Activated gamma-delta T cell treated with Interleukin-2 at 50 U/mL for 16 hours (primary cell): ENCODE results near the gene WWOX.

ENCODE experiments used
- DNase-seq: peaks from one replicate; pipeline ENCODE4 v3.0.0-alpha.2; 2020

Gene WWOX

DNA sequence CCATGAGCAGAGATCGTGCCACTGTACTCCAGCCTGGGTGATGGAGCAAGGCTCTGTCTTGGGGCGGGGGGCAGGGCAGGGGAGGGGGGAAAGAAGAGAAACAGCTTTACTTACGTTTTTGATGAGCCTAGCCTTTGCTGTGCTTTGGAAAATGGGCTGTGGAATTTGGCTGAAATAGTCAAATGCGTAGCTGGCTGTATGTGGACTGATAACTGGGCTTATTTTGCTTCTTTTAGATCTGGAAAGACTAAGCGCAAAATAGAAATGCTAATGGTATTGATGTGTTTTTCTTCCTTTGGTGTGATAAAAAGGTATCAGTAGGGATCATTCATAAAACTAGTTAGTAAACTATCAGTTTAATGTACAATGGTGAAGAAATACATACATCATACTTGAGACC is 346.4 kb downstream of the WWOX start:
- DNase-seq, result no peak

DNA sequence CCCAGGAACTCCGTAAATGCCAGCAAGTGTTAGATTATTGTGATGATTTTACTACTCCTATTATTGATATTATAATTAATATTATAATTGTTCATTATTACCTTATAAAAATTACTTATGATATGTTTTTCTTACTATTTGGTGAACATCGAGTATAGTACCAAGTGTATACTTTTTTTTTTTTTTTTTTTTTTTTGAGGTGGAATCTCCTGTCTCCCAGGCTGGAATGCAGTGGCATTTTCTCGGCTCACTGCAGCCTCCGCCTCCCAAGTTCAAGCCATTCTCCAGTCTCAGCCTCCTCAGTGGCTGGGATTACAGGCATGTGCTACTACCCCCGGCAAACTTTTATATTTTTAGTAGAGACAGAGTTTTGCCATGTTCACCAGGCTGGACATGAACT is 347.0 kb downstream of the WWOX start:
- DNase-seq, result no peak

DNA sequence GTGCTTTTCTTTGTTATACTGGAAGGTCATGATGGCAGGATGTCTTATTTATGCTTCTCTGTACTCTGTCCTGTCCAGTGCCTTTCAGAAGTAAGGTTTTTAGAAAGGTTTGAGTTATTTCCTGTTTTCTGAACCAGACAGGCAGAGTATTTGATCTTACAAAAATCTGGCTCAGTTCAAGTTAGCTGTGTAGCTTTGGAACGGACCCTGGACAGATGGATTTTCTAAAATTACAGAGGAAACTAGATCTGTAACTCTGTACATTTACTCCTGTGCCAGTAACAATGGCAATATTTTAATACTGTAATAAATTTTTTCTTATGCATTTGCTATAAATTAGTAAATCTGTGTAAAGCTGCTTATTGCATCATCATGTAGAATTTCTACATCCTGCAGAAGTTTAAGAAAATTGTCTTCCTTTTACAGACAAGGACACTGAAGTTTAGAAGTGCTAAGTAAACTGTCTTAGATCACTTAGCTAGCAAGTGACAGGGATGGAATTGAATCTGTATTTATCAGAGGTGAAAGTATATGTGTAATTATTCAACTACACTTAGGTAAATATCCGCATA is 347.6 kb downstream of the WWOX start:
- DNase-seq, result no peak

DNA sequence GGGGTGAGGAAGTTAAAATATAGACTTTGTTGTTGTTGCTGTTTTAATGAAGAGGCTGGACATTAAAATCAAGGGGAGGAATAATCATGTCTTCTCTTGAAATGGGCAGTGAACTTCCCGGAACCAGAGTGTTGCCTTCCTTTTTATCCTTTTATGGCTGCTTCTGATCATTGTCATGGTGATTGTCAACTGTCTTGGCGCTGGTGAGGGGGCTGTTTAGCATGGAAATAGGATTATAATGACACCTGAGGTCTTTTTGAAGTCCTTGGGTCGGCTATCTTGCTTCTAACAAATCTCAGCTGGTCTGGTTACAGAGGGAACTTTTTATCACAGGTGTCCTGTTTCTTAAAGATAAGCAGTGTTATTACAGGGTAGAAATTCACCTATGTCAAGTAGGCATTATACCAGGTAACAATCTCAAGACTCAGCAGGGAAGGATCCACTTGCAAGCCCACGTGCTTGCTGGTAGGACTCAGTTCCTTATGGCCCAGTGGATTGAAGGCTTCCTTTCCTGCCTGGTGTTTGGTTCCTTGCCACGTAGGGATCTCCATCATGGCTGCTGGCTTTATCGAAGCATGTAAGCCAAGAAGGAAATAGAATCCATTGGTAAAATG is 349.3 kb downstream of the WWOX start:
- DNase-seq, result no peak

DNA sequence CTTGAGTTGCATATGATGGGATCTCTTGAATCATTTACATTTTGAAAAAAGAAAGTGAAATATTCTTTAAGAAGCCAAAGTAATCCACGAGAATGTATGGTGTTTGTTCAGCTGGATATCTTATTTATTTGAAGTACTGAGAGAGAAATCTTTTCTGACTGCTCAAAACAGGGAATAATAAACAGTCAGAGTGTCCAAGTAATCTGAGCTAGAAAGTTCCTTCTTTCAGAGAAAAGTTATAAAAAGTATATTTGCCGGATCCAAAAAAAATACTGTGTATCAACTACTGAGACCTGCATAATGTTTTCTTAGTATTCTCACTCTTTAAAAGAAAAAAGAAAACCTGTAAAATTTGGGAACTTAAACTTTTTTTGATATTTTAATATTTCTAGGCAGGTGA is 350.8 kb downstream of the WWOX start:
- no peak for DNase-seq

DNA sequence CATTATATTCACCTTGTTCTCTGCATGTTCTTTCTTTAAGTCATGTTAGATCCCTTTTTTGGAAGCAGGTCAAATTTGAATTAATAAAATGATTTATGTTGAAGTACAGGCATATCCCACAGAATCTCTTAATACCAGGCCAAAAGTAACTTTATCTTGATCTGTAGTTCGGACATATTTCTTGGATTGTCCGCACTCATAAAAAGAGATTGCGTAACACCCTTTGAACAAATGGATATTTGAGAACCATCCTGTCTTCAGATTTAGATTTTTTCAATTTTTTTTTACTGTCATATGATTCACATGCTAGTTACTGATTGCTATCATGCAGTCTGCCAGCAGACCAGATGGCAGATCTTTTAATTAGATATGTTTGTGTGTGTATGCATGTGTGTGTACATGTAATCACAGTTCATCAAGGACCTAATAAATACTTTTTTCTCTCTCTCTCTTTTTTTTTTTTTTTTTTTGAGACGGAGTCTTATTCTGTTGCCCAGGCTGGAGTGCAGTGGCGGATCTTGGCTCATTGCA is 352.6 kb downstream of the WWOX start:
- DNase-seq, result no peak

DNA sequence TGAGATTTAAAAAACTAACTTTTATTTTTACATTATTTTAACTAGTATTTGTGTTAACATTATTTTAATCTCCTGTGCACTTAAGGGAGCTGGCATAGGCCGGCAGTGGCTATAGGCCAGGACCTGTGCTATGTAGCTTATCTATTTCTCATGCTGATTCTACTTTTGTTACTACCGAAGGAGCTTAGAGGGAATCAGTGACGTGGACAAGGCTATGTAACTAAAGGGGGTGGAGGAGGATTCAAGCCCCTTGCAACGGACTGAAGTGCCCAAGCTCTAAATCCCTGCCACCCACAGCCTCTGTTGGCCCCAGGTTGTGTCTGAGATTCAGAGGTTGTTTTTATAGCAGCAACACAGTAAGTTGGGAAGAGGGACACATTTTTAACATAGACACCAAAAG is 356.4 kb downstream of the WWOX start:
- DNase-seq, result no peak

DNA sequence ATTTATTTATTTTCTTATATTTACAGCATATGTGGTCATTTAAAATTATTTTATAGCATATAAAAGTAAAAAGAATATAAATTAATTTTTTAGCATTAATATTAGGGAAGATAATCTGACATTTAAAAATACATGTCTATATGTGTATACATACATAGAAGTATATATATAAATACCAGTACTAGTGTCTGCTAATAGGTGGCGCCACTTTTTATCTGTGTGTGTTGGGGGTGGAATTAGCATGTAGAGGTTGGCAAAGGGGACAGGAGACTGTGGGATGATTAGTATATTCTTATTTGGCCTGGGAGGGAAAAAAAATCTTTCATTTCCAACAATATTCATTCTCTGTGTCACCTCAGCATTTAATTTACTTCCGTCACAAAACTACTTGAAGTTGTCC is 359.1 kb downstream of the WWOX start:
- DNase-seq, result no peak

DNA sequence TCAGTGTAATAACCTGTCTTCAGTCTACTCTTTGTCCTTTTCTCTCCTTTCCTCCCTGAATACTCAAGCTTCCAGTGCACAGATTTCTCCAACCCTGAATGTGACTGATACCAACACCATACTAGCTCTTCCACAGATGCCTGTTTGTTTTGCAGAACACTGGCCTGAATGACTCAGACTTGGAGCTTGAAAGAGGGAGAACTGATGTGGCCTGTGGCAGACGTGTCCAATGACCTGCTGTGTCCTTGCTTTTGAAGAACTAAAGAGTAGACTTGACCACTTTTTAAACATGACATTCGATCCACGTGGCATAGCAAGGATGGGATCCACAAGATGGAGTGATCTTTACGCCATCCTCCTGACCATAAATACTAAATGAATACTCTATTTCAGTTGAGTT is 361.0 kb downstream of the WWOX start:
- DNase-seq, result no peak

DNA sequence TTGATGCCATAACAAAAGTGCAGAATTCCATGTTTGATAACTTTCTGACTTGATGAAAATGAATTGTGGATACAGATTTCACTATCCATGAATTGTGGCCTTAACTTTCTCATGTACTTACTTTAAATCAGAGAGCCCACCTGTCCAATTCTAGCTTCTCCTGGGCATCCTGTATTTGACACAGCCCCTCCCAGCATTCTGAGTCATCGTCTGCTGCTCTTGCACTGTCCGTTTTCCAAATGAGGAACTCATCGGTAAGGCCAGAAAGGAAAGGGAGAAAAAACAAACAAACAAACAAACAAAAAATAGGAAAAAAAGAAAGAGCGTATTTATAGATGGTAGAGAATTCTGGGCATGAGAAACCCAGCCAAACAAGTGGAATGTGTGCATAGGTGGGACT is 361.6 kb downstream of the WWOX start:
- DNase-seq, result no peak

DNA sequence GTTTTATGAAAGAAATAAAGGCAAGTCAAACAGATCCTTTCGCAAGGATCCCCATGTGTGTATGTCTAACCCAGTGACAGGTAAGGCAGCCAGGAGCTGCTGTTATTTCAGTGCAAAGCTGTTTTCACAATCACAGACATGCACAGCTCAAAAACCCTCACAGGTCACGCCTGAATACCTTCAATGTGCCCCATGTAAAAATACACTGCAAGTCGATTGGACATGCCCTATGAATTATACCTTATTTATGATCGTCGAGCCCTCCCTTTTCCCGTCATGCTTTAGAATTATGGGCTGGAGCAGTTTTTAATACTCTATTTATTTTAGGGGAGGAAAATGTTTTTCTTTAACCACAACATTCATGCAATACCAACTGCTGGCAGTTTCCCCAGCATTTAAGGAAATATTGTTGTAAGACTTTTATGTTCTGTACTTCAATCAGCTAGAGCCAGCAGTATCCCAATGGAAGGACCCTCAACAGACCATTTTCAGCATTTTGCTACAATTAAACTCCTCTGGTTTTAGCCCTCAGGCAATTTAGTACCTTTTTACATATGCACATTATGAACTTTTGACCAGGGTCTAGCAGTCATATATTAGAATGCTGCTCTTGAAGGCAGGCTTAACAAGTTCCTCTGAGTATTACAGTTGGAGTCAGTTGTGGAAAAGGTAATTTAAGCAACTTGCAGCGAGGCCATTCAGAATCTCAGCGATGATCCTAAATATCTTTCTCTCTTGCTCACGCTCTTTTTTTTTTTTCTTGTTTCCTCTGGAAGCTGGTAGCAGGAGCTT is 362.2 kb downstream of the WWOX start:
- DNase-seq, result no peak

DNA sequence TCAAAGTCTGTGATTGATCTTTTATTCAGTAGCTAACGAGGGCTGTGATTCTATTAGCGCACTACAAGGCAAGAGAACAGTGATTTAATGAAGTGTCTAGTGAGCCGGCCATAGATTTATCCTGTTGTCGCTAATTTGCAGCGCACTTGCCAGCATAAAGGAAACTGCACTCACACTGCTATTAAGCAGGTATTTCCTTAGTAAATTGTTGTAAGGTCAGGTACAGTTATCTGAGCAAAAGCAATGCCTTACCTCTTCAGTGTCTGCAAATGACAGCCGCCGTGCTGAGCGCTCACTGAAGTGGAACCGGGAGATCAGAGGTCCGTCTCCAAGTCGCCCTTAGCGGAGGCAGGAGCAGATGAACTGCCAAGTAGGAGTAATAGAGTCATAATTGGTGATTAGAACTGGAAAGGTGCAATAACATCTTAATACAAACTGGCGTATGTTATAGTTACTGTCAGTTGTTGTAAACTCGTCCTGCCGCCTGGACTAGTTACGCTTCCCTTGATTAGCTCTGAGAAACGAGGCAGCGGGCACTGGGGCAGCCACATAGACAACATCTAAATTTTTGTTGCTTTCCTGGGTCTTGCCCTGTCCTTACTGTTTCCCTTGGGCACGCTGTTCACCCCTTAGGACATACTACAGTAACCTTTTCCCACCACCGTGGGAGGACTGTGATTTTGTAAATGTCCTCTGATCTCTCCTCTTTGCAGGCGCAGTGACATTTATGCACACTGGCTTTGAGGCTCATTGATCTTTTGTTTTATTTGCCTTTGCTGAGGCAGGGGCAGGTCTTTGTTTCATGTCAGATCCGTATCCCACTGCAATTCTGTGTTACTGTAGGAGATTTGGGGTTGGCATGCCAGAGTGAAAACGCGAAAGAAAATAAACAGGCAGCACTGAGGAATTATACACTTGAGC is 363.1 kb downstream of the WWOX start:
- DNase-seq, result no peak

DNA sequence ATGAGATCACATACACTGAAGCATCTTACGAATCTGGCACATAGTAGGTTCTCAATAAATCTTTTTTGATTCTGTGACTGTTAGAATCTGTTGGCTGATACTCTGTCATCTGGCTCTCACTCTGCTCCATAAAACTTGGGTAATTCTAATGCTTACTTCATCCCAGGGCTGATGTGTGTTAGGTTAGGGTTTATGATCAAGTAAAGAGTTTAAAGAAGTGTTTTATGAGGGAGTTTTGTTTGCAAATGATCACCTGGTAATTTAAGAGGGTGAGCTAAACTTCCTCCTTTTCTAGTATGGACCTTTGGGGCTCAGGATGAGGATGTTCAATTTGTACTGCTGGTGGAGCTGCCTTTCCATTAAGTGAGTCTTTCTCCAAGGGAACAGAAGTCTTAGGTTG is 364.1 kb downstream of the WWOX start:
- DNase-seq, result no peak

DNA sequence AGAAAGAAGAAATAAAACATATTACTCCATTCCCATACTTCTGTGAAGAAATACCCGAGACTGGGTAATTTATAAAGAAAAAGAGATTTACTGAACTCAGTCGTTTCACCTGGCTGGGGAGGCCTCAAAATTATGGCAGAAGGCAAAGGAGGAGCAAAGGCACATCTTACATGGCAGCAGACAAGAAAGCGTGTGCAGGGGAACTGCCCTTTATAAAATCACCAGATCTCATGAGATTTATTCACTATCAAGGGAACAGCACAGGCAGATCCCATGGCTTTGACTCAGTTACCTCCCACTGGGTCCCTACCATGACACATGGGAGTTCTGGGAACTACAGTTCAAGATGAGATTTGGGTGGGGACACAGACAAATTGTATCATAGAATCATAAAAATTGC is 365.4 kb downstream of the WWOX start:
- DNase-seq, result no peak

DNA sequence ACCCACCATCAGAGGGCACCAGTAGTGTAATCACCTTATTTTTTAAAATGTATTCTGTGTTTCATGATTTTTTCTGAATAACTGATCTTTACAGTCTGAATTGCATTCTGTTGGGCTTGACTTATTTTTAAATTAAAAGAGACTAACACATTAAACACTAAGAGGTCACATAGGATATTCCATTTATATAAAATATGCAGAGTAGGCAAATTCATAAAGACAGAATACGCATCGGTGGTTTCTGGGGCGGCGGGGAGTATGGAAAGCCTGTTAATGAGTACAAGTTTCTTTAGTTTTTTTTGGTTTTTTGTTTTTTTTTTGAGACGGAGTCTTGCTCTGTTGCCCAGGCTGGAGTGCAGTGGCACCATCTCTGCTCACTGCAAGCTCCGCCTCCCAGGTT is 366.3 kb downstream of the WWOX start:
- DNase-seq, result no peak

DNA sequence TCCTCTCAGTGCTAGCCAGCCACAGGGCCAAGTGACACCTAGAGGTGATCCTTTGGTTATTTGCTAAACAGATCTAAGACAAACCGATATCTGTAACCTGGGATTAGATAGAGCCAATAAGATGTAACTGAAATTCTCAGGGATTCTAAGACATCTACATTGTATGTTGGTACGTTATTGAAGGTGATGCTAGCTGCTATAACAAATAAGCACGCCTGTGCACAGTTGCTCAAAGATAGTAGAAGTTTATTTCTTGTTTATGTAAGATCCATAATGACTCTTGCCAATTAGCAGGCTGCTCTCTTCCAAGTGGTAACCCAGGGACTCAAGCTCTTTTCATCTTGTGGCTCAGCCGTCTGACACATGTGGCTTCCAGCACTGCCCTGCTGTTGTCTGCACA is 370.3 kb downstream of the WWOX start:
- no peak for DNase-seq

DNA sequence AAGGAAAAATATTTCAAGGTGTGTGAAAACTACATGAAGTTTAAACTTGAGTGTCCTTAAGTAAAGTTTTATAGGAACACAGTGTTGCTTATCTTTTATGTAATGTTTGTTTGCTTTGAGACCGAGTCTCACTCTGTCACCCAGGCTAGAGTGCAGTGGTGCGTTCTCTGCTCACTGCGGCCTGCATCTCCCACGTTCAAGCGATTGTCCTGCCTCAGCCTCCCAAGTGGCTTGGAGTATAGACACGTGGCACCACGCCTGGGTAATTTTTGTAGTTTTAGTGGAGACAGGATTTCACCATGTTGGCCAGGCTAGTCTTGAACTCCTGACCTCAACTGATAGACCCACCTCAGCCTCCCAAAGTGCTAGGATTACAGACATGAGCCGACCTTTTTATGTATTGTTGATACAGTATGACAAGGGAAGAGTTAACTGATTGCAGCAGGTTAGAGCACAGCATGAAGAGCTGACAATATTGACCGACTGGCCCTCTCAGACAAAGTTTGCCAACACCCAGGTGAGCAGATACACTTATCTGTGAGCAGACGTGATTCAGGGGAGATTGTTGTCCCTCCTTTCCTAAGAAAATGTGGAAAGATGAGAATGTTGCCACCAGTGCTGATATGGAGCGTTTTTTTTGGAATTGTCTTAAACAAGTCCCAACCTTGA is 373.7 kb downstream of the WWOX start:
- no peak for DNase-seq

DNA sequence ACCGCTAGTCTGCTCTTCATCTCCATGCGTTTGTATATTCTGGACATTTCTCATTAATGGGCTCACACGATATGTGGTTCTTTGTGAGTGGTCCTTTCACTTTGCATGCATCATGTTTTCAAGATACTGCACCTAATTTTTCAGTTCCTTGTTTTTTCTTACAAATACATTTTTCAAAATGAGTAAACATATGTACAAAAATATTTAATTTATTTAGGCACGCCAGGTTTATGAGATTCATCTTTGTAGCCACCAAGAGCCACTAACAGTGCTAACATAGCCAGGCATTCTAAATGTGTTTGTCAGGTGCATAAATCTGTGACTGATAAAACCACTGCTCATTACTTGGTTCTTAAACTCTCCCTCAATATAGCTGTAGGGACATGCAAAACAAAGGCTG is 375.3 kb downstream of the WWOX start:
- no peak for DNase-seq

DNA sequence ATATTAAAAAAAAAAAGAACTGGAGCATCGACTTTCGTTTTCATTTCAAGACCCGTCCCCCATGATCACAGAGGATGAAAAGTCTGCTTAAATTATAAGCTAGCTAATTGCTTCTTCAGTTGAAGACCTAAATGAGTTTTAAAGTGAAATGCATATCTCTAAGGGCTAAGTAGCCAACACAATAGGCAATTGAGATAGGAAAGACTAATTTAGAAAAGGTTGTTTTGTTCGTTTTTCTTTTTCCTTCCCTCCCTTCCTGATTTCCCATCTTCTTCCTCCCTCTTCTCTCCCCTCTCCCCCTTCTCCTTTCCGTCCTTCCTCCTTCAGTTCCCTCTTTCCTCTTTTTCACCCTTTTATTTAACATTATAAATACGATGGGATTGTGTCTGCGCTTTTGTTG is 377.2 kb downstream of the WWOX start:
- no peak for DNase-seq

DNA sequence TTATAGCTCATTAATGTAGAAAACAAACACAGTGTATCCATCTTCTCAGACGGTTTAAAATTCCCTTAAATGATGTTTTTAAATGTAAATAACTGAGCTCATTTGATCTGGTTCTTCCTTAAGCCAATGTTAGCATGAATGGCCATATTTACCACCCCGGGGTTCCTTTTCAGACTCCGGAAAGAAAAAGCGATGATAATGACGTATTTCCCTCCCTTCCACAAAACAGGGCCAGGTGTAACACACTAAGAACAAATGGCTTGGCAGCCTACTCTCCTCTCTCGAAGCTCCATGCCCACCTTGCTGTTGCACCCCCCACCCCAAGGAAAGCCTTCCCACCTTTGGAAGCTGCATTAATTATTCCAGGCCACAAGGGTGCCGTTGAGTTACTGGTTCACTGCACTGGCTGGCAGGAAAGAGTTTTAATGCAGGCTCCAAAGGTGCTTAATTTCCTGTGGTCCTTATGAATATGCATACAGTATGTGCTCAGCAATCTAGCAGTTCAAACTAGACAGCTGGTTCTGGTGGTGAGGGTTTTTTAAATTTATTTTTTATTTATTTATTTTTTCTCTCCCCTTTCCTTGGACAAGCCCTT is 378.9 kb downstream of the WWOX start:
- peak; percentile 10 for DNase-seq

DNA sequence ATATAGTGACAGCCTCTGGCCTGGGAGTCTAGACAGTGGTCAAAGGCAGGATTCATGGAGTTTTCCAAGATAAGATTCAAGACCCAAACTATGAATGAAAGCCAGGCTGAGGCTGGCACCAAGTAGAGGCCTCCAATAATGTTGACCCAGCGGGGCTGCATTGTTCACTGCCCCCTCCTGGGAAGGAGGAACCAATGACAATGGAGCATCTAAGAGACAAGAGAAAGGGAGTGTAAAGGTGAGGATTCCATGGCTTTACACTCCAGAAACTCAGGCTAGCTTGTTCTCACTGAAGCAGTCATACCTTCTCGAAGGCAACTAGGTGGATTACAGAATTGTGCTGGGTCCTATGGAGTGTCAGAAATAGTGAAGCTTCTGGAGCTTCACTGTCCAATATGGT is 380.3 kb downstream of the WWOX start:
- no peak for DNase-seq

DNA sequence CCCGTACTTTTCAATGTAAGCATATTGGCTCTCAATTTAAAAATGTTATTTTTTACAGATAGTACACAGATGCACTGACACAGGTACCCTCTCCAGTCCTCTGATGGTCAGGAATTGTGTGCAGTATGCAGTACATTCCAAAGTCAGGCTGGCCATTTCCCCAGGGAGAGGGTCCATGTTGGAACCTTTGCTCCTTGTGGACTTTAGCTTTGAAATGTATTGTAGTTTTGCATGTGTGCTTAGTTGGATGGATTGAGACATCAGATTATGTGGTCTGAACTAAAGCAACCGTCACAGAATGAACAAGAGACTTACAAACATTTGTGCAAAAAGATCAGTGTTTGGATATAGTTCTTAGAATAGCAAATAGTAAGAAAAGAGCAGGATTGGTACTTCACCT is 381.1 kb downstream of the WWOX start:
- DNase-seq, result no peak
